ENCODE data around the gene POLR1E.

DNA sequence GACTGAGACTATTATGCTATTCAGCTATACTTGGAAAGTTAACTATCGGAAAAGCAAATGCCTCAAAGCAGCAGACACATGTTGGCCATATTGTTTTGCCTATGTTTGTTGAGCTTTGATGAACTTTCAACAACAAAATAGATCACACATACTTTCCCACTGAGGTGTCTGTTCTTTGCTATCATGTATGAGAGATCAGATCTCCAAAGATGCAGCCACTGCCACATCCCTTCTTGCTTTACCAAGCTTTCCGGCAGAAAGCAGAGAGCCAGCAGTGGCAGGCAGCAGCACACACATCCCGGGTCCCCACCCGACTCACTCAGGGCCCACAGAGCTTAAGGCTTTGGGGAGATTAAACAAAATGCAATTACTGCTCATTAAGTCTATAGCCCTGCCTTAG lies 39.3 kb upstream of the POLR1E start:
- no peak for TF ChIP-seq POLR2AphosphoS5 (IDR thresholded peaks at IDR 0.05; ENCODE audit: low read depth)
- TF ChIP-seq, protein P1, sequence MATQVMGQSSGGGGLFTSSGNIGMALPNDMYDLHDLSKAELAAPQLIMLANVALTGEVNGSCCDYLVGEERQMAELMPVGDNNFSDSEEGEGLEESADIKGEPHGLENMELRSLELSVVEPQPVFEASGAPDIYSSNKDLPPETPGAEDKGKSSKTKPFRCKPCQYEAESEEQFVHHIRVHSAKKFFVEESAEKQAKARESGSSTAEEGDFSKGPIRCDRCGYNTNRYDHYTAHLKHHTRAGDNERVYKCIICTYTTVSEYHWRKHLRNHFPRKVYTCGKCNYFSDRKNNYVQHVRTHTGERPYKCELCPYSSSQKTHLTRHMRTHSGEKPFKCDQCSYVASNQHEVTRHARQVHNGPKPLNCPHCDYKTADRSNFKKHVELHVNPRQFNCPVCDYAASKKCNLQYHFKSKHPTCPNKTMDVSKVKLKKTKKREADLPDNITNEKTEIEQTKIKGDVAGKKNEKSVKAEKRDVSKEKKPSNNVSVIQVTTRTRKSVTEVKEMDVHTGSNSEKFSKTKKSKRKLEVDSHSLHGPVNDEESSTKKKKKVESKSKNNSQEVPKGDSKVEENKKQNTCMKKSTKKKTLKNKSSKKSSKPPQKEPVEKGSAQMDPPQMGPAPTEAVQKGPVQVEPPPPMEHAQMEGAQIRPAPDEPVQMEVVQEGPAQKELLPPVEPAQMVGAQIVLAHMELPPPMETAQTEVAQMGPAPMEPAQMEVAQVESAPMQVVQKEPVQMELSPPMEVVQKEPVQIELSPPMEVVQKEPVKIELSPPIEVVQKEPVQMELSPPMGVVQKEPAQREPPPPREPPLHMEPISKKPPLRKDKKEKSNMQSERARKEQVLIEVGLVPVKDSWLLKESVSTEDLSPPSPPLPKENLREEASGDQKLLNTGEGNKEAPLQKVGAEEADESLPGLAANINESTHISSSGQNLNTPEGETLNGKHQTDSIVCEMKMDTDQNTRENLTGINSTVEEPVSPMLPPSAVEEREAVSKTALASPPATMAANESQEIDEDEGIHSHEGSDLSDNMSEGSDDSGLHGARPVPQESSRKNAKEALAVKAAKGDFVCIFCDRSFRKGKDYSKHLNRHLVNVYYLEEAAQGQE (IDR thresholded peaks at IDR 0.05; ENCODE audit: insufficient replicate concordance, low read depth), result no peak
- no peak for TF ChIP-seq SPI1 (IDR thresholded peaks at IDR 0.05; ENCODE audit: borderline replicate concordance, low read depth)
- TF ChIP-seq, protein P2, sequence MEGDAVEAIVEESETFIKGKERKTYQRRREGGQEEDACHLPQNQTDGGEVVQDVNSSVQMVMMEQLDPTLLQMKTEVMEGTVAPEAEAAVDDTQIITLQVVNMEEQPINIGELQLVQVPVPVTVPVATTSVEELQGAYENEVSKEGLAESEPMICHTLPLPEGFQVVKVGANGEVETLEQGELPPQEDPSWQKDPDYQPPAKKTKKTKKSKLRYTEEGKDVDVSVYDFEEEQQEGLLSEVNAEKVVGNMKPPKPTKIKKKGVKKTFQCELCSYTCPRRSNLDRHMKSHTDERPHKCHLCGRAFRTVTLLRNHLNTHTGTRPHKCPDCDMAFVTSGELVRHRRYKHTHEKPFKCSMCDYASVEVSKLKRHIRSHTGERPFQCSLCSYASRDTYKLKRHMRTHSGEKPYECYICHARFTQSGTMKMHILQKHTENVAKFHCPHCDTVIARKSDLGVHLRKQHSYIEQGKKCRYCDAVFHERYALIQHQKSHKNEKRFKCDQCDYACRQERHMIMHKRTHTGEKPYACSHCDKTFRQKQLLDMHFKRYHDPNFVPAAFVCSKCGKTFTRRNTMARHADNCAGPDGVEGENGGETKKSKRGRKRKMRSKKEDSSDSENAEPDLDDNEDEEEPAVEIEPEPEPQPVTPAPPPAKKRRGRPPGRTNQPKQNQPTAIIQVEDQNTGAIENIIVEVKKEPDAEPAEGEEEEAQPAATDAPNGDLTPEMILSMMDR (IDR thresholded peaks at IDR 0.05; ENCODE audit: insufficient read depth, low read length), result no peak
- no peak for TF ChIP-seq GABPA (IDR thresholded peaks at IDR 0.05; ENCODE audit: low read depth)

All from HL-60 (cell line).